ENCODE measurements around the gene NCOA7. TPM values are rescaled to one million over a fixed set of nuclear protein-coding genes. Genes with fewer than 3 reads are reported as not detected.

NCOA7 gene
- total RNA-seq, 2 experiments from 2014 or later, result 34.6 to 35.7 TPM

DNA sequence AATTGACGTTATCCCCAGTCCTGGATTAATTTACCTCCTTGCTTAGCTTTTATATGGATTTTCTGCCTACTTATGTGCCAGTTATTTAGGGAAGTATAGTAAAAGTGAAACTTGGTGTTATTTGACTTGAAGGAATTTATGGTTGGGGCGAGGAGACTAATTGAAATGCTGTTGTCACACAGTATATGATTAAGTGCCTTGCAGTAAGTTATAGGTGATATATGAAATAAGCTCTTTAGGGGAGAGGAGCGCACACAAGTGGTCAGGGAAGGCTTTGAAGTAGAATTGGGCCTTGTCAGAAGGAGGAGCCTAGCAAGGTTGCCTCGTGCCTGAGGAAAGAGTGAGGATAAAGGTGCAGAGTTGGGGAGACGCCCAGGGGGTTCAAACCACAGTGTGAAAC, 20.5 kb downstream of the NCOA7 start:
- Mint-ChIP-seq H3K27me3 (no peaks in the 10 kb centered on the region), H3K9me3 (no peaks in the 10 kb centered on the region), H3K27ac (no peak overlapping the region), H3K36me3 (ENCODE audit: low read depth) (peaks cover 45% of the 10 kb centered on the region), H3K4me1 (ENCODE audit: low read depth) (peaks cover 79% of the 10 kb centered on the region), H3K4me3 (no peak overlapping the region)
- peaks cover 24% of the 10 kb centered on the region for H3K4me1 ChIP-seq (ENCODE audit: insufficient read depth, low read length)
- no peaks in the 10 kb centered on the region for H3K9me3 ChIP-seq (ENCODE audit: control insufficient read depth in 1 of 2, insufficient read depth in 1 of 2, low read length in 2 of 2)
- TF ChIP-seq, protein P1, sequence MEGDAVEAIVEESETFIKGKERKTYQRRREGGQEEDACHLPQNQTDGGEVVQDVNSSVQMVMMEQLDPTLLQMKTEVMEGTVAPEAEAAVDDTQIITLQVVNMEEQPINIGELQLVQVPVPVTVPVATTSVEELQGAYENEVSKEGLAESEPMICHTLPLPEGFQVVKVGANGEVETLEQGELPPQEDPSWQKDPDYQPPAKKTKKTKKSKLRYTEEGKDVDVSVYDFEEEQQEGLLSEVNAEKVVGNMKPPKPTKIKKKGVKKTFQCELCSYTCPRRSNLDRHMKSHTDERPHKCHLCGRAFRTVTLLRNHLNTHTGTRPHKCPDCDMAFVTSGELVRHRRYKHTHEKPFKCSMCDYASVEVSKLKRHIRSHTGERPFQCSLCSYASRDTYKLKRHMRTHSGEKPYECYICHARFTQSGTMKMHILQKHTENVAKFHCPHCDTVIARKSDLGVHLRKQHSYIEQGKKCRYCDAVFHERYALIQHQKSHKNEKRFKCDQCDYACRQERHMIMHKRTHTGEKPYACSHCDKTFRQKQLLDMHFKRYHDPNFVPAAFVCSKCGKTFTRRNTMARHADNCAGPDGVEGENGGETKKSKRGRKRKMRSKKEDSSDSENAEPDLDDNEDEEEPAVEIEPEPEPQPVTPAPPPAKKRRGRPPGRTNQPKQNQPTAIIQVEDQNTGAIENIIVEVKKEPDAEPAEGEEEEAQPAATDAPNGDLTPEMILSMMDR (IDR thresholded peaks at IDR 0.05), result no peak
- no peak overlapping the region for H3K27ac ChIP-seq (ENCODE audit: low read depth in 1 of 2, low read length in 2 of 2)
- no peak overlapping the region for H3K4me3 ChIP-seq (ENCODE audit: low read length)
- H3K36me3 ChIP-seq (ENCODE audit: insufficient read depth, low read length), result peaks cover 9% of the 10 kb centered on the region
- H3K27me3 ChIP-seq (ENCODE audit: control insufficient read depth in 1 of 2, insufficient read depth in 2 of 2, low read length in 2 of 2), result no peaks in the 10 kb centered on the region
- intact Hi-C loops (cut with DNase I, micrococcal nuclease), result no loop called here
- no peak for DNase-seq
- POLR2A ChIA-PET, result interaction anchor here (2.5 kb wide), 1 partner anchor 21 kb away, joined by 9 read pairs; the partner anchor contains the start of gene NCOA7
- CTCF ChIA-PET, result interaction anchor here (1.6 kb wide), 1 partner anchor 19 kb away, joined by 4 read pairs; no protein-coding TSS in a partner anchor
- no peak for ATAC-seq (ENCODE audit: poor library complexity)

DNA sequence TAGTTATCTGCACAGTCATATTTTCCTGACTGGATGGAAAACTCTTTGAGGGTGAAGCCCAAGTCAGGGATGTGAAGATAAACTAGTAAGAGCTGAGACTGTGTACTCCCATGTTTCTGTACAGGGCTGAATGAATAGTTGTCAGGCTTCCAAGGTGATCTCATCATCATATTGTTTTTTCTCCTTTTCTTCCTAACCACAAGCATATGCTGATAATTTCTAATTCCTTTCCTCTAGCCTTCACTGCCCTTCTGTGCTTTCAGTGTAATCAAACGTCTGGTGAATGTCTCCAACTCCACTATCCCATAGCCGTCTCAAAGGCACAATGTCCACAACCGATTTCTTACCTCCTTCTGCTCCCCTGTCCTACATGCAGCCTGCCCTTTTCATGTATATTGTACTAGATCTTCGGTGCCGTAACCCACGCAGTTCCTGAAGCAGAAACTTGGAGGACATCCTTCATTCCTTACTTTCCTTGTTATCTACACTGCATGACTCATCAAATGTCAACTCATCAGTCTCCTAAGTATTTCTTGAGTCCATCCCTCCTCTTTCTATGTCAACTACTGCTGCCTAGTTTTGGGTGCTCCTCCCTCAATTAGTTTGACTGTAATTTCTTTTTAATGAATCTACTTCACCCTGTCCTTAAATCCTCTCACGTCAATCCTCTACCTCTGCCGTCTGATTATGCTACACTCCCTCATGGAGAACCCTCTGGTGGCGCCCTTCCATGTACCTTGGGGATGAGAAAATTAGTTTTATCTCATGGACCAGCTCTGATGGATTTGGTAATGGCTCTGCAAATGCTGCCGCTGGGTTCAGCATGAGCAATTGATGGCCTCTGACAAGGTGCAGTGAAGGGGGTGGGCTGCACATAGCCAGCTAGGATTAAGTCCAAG, 21.9 kb downstream of the NCOA7 start:
- CTCF ChIA-PET, result no interaction called here
- POLR2A ChIA-PET, result no interaction called here

DNA sequence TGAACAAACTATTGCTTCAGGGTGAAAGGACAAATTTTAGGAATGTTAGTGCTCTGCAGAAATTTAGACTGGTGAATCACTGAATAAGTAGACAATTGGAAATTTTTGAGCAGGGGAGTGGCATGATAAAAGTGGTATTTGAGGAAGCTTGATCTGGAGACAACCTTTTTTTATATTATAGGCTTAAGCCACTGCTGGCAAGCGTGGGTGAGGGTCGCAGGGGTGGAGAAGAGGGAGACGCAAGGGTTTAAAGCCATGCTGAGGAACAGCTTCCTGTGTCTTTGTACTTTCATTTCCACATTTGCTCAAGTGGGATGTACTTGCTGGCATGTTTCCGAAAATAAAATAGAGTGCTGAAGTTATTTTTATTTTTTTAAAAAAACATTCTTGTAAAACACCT, 23.7 kb downstream of the NCOA7 start:
- H3K27me3 Mint-ChIP-seq, result no peaks in the 10 kb centered on the region
- DNase-seq, result no peak
- no peak overlapping the region for H3K27ac Mint-ChIP-seq
- Histone ChIP-seq H3K27ac (ENCODE audit: low read depth in 1 of 2, low read length in 2 of 2) (no peak overlapping the region), H3K9me3 (ENCODE audit: control insufficient read depth in 1 of 2, insufficient read depth in 1 of 2, low read length in 2 of 2) (no peaks in the 10 kb centered on the region), H3K4me3 (ENCODE audit: low read length) (no peak overlapping the region), H3K36me3 (ENCODE audit: insufficient read depth, low read length) (peaks cover 15% of the 10 kb centered on the region), H3K27me3 (ENCODE audit: control insufficient read depth in 1 of 2, insufficient read depth in 2 of 2, low read length in 2 of 2) (no peaks in the 10 kb centered on the region), H3K4me1 (ENCODE audit: insufficient read depth, low read length) (peaks cover 18% of the 10 kb centered on the region)
- no peaks in the 10 kb centered on the region for H3K9me3 Mint-ChIP-seq
- H3K36me3 Mint-ChIP-seq (ENCODE audit: low read depth), result peaks cover 55% of the 10 kb centered on the region
- TF ChIP-seq, protein P1 (IDR thresholded peaks at IDR 0.05), result no peak
- no peak for ATAC-seq (ENCODE audit: poor library complexity)
- intact Hi-C loops (cut with DNase I, micrococcal nuclease), result no loop called here
- H3K4me3 Mint-ChIP-seq, result no peak overlapping the region
- ChIA-PET POLR2A (no interaction called here), CTCF (interaction anchor here (3.6 kb wide), 1 partner anchor 23 kb away, joined by 10 read pairs; the partner anchor contains the start of gene NCOA7)
- H3K4me1 Mint-ChIP-seq (ENCODE audit: low read depth), result peaks cover 71% of the 10 kb centered on the region

More for the DNA sequence above, 21.9 kb downstream of the NCOA7 start:
- Mint-ChIP-seq H3K36me3 (ENCODE audit: low read depth) (peaks cover 51% of the 10 kb centered on the region), H3K9me3 (no peaks in the 10 kb centered on the region), H3K27ac (no peak overlapping the region), H3K27me3 (no peaks in the 10 kb centered on the region), H3K4me3 (no peak overlapping the region), H3K4me1 (ENCODE audit: low read depth) (peaks cover 74% of the 10 kb centered on the region)
- Histone ChIP-seq H3K9me3 (ENCODE audit: control insufficient read depth in 1 of 2, insufficient read depth in 1 of 2, low read length in 2 of 2) (no peaks in the 10 kb centered on the region), H3K27ac (ENCODE audit: low read depth in 1 of 2, low read length in 2 of 2) (no peak overlapping the region), H3K4me3 (ENCODE audit: low read length) (no peak overlapping the region), H3K27me3 (ENCODE audit: control insufficient read depth in 1 of 2, insufficient read depth in 2 of 2, low read length in 2 of 2) (no peaks in the 10 kb centered on the region), H3K36me3 (ENCODE audit: insufficient read depth, low read length) (peaks cover 17% of the 10 kb centered on the region), H3K4me1 (ENCODE audit: insufficient read depth, low read length) (peaks cover 22% of the 10 kb centered on the region)
- TF ChIP-seq, protein P1 (IDR thresholded peaks at IDR 0.05), result no peak
- DNase-seq, result no peak
- ATAC-seq (ENCODE audit: poor library complexity), result no peak
- intact Hi-C loops (cut with DNase I, micrococcal nuclease), result no loop called here

Measured in CD4-positive, alpha-beta T cell (primary cell).